IMR-90 (cell line): ENCODE data around the gene PPFIA2. TPM values are rescaled to one million over a fixed set of nuclear protein-coding genes. Genes with fewer than 3 reads are reported as not detected.

Experiments used
- ATAC-seq: fragments of 200-7000 bp; cut with Tn5 transposase; 2 replicates; pipeline ENCODE4 v1.9.1; 2020; ENCODE audit warnings: low read depth, mild to moderate bottlenecking, moderate library complexity
- BruUV-seq: library from RNA; stranded (reverse); fragments of 400-500 nt; replicated peaks from 2 replicates; lab custom pipeline; 2021; lab: Mats Ljungman, UMichigan
- CTCF ChIA-PET: fragments of 300-600 bp; formaldehyde crosslinking; extraction: SDS; loops from one replicate; lab custom pipeline; 2021; ENCODE audit warnings: antibody characterized with exemption; lab: Yijun Ruan, JAX
- POLR2A ChIA-PET: fragments of 300-600 bp; sonication (Branson Sonifier 250); formaldehyde crosslinking; loops from one replicate; lab custom pipeline; 2022; ENCODE audit warnings: antibody characterized with exemption; ENCODE audit not compliant: unreplicated experiment; lab: Charles Lee
- DNase-seq: peaks from one replicate; pipeline ENCODE4 v3.0.0; 2013
- H2AFZ ChIP-seq: replicated peaks from 2 replicates; pipeline ENCODE3; 2013; ENCODE audit warnings: low read length, mild to moderate bottlenecking; ENCODE audit not compliant: poor library complexity
- H2AK5ac ChIP-seq: 2 replicates; pipeline ENCODE4 v1.6.1; 2013; ENCODE audit warnings: low read depth, low read length, inconsistent platforms
- H2AK9ac ChIP-seq: replicated peaks from 2 replicates; pipeline ENCODE3; 2013; ENCODE audit warnings: mild to moderate bottlenecking, low read depth, low read length, moderate library complexity; ENCODE audit not compliant: poor library complexity
- H2BK120ac ChIP-seq: 2 replicates; pipeline ENCODE4 v1.6.1; 2013; ENCODE audit warnings: low read depth, low read length, inconsistent platforms
- H2BK15ac ChIP-seq: 3 replicates; pipeline ENCODE4 v1.6.1; 2013; ENCODE audit warnings: low read depth, low read length, inconsistent platforms
- H2BK20ac ChIP-seq: 2 replicates; pipeline ENCODE4 v1.6.1; 2013; ENCODE audit warnings: low read depth, mild to moderate bottlenecking, inconsistent platforms, low read length, moderate library complexity
- H2BK5ac ChIP-seq: 2 replicates; pipeline ENCODE4 v1.6.1; 2013; ENCODE audit warnings: mild to moderate bottlenecking, low read depth, low read length, inconsistent platforms; ENCODE audit not compliant: poor library complexity, severe bottlenecking
- H3K14ac ChIP-seq: replicated peaks from 2 replicates; pipeline ENCODE4 v1.6.1; 2013; ENCODE audit warnings: low read depth, low read length, inconsistent platforms
- H3K18ac ChIP-seq: 2 replicates; pipeline ENCODE4 v1.6.1; 2013; ENCODE audit warnings: low read depth, low read length, control low read depth
- H3K23ac ChIP-seq: 2 replicates; pipeline ENCODE4 v1.6.1; 2013; ENCODE audit warnings: low read depth, low read length, inconsistent platforms
- H3K27ac ChIP-seq: 2 replicates; pipeline ENCODE4 v1.5.1; 2013; ENCODE audit warnings: mild to moderate bottlenecking, control low read depth, low read length; ENCODE audit not compliant: insufficient read depth
- H3K27me3 ChIP-seq: 2 replicates; pipeline ENCODE4 v1.6.1; 2013; ENCODE audit warnings: low read length; ENCODE audit not compliant: control insufficient read depth, insufficient read depth
- H3K36me3 ChIP-seq: 2 replicates; pipeline ENCODE4 v1.6.1; 2013; ENCODE audit warnings: low read length, mixed read lengths; ENCODE audit not compliant: control insufficient read depth, insufficient read depth
- H3K4ac ChIP-seq: 2 replicates; pipeline ENCODE4 v1.6.1; 2013; ENCODE audit warnings: low read depth, low read length, inconsistent platforms
- H3K4me1 ChIP-seq: 2 replicates; pipeline ENCODE4 v1.6.1; 2013; ENCODE audit warnings: low read length, mixed read lengths; ENCODE audit not compliant: control insufficient read depth, insufficient read depth
- H3K4me2 ChIP-seq: 2 replicates; pipeline ENCODE4 v1.6.1; 2013; ENCODE audit warnings: low read depth, mild to moderate bottlenecking, control low read depth, low read length, moderate library complexity
- H3K4me3 ChIP-seq: 2 replicates; pipeline ENCODE4 v1.5.1; 2013; ENCODE audit warnings: low read depth, mild to moderate bottlenecking, control low read depth, low read length, moderate library complexity; ENCODE audit not compliant: insufficient read depth
- H3K56ac ChIP-seq: 2 replicates; pipeline ENCODE4 v1.6.1; 2013; ENCODE audit warnings: low read length, inconsistent platforms; ENCODE audit not compliant: insufficient read depth; ENCODE audit errors: extremely low read depth
- H3K79me1 ChIP-seq, 2 experiments: 2 replicates each; pipeline ENCODE4 v1.6.1; 2013; ENCODE audit warnings: low read length in 2 of 2, inconsistent platforms in 1 of 2, low read depth in 1 of 2
- H3K9ac ChIP-seq: 2 replicates; pipeline ENCODE4 v1.6.1; 2013; ENCODE audit warnings: low read depth, low read length, control low read depth
- H3K9me1 ChIP-seq: 2 replicates; pipeline ENCODE4 v1.6.1; 2013; ENCODE audit warnings: low read length, inconsistent platforms; ENCODE audit not compliant: insufficient read depth
- H3K9me3 ChIP-seq: 2 replicates; pipeline ENCODE4 v1.6.1; 2013; ENCODE audit warnings: low read length; ENCODE audit not compliant: control insufficient read depth, insufficient read depth
- H4K20me1 ChIP-seq: 2 replicates; pipeline ENCODE4 v1.6.1; 2013; ENCODE audit warnings: low read length, inconsistent platforms; ENCODE audit not compliant: insufficient read depth
- H4K5ac ChIP-seq: 2 replicates; pipeline ENCODE4 v1.6.1; 2013; ENCODE audit warnings: mild to moderate bottlenecking, low read depth, low read length, control low read depth
- H4K8ac ChIP-seq, 2 experiments: 2 replicates each; pipeline ENCODE4 v1.6.1; 2013; ENCODE audit warnings: low read depth in 2 of 2, low read length in 2 of 2, control low read depth in 1 of 2, inconsistent platforms in 1 of 2
- H4K91ac ChIP-seq: 2 replicates; pipeline ENCODE4 v1.6.1; 2013; ENCODE audit warnings: low read depth, low read length, inconsistent platforms; ENCODE audit not compliant: insufficient read depth
- MAFK ChIP-seq: IDR thresholded peaks from 2 replicates; pipeline ENCODE4 v1.6.1; 2012; ENCODE audit warnings: low read depth, low read length, improper control_type of control experiment
- MAZ ChIP-seq: IDR thresholded peaks from 2 replicates; pipeline ENCODE4 v1.6.1; 2012; ENCODE audit warnings: low read depth, mild to moderate bottlenecking, low read length, improper control_type of control experiment, moderate library complexity, borderline replicate concordance
- WGBS, 2 experiments: methylation state at CpG; one replicate each; pipeline versions ENCODE4 v1.1.5 to v1.1.7; 2013; ENCODE audit warnings: missing lambda C conversion rate in 2 of 2; ENCODE audit not compliant: insufficient read length in 1 of 2; ENCODE audit errors: extremely low coverage in 2 of 2; 5-methylcytosine and 5-hydroxymethylcytosine counted together
- dilution Hi-C: fragments of 300-500 bp; cut with HindIII; formaldehyde crosslinking; loops from one replicate; pipeline ENCODE4 v1.14.3; 2018; ENCODE audit warnings: low sequenced_read_pairs; ENCODE audit not compliant: unreplicated experiment
- in situ Hi-C: fragments of 300-500 bp; cut with MboI; formaldehyde crosslinking; loops from 3 replicates; pipeline ENCODE4 v1.14.3; 2019; ENCODE audit warnings: low sequenced_read_pairs, inconsistent platforms, mixed read lengths
- intact Hi-C: fragments of 100-400 bp; cut with micrococcal nuclease; formaldehyde crosslinking; loops from 2 replicates; pipeline ENCODE4 v1.10.0; 2022
- polyA plus RNA-seq, 3 experiments: library from polyadenylated mRNA; depleted of rRNA; stranded (reverse); fragments of >200 nt; gene quantifications; 2 replicates each; pipeline ENCODE4 v1.2.3, GENCODE V29; 2012; ENCODE audit warnings: low replicate concordance in 1 of 3
- total RNA-seq: library from RNA; depleted of rRNA; stranded (reverse); fragments of >200 nt; gene quantifications from 2 replicates; pipeline ENCODE4 v1.2.3, GENCODE V29; 2012

PPFIA2 gene
- total and polyA plus RNA-seq, 2 of the 4 experiments (the other 2 are of a cell fraction), result 0.29 to 1.3 TPM

DNA sequence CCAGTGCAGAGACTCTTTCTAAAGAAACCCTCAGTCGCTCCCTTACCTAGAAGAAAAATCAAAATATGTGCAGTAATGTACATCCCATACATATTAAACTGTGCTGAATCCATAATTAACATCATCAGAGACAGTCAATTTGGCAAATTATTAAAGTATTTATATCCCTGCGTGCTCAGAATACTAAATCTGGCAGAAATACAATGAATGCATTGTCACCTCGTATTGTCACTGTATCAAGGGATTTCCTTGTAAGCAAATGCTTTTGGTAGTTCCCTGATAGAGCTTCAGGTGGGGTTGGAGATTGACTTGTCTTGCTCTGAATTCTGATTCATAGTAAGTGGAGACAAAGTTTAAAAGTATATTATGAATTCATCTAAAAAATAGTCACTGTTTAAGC, 319.1 kb downstream of the PPFIA2 start:
- H3K4ac ChIP-seq, result no peak overlapping the region
- no peaks in the 10 kb centered on the region for H3K79me1 ChIP-seq
- no peak overlapping the region for H3K18ac ChIP-seq
- no peaks in the 10 kb centered on the region for H3K4me1 ChIP-seq
- no peak overlapping the region for H3K4me2 ChIP-seq
- no peak overlapping the region for H4K8ac ChIP-seq
- no peak overlapping the region for H4K91ac ChIP-seq
- H3K23ac ChIP-seq, result no peak overlapping the region
- H2AK5ac ChIP-seq, result no peak overlapping the region
- no peak overlapping the region for H2BK120ac ChIP-seq
- H3K14ac ChIP-seq, result no peak overlapping the region
- H3K4me3 ChIP-seq, result no peak overlapping the region
- H2AK9ac ChIP-seq, result no peak overlapping the region
- no peak overlapping the region for H2BK20ac ChIP-seq
- no peak overlapping the region for H2AFZ ChIP-seq
- BruUV-seq, result no TSS peak
- ATAC-seq, result no peak
- POLR2A ChIA-PET, result no interaction called here
- H4K20me1 ChIP-seq, result no peaks in the 10 kb centered on the region
- CTCF ChIA-PET, result no interaction called here
- in situ Hi-C loops (no loop called here), dilution Hi-C loops (no loop called here), intact Hi-C loops (no loop called here)
- no peaks in the 10 kb centered on the region for H3K9me1 ChIP-seq
- no peaks in the 10 kb centered on the region for H3K9me3 ChIP-seq
- H3K9ac ChIP-seq, result no peak overlapping the region
- H4K5ac ChIP-seq, result no peak overlapping the region
- no peaks in the 10 kb centered on the region for H3K36me3 ChIP-seq
- no peak overlapping the region for H3K27ac ChIP-seq
- no peak overlapping the region for H3K56ac ChIP-seq
- H2BK5ac ChIP-seq, result no peak overlapping the region
- no peak overlapping the region for H2BK15ac ChIP-seq
- TF ChIP-seq MAZ (no peak), MAFK (no peak)
- no CpG with 5 or more reads among the region's 3 CpGs for WGBS, 2 experiments
- no peaks in the 10 kb centered on the region for H3K27me3 ChIP-seq
- no peak for DNase-seq
